HG03025 (cell line): ENCODE results near the gene PHF5A.
A peak's percentile ranks its signal among the peaks of the same experiment; 100 is the strongest.

ENCODE experiments used
- ATAC-seq: cut with Tn5 transposase; IDR thresholded peaks from one replicate; pipeline ENCODE4 v1.9.1; 2021; ENCODE audit warnings: mild to moderate bottlenecking, moderate library complexity; ENCODE audit not compliant: unreplicated experiment, low FRiP score

PHF5A gene

GRCh38 chr22:41468381-41469217, at the start of gene PHF5A, which contains the start of gene ACO2:
TSS of gene PHF5A (minus strand) at chr22:41468692. CDS start at chr22:41468653, 39 bp downstream.
TSS of gene ACO2 (plus strand) at chr22:41469117. CDS start at chr22:41469147, 30 bp downstream.
- ATAC-seq, result peak; percentile 75

- no peak for ATAC-seq
Measured at GRCh38 chr22:41518048-41518347, 49.5 kb upstream of the PHF5A start.

GRCh38 chr22:41517172-41518047, 48.9 kb upstream of the PHF5A start:
- ATAC-seq, result no peak

- no peak for ATAC-seq
Measured at GRCh38 chr22:41516462-41516861, 48.0 kb upstream of the PHF5A start.

GRCh38 chr22:41513391-41513790, 44.9 kb upstream of the PHF5A start:
- no peak for ATAC-seq

GRCh38 chr22:41512421-41513194, 44.1 kb upstream of the PHF5A start:
- no peak for ATAC-seq

GRCh38 chr22:41511521-41511968, 43.1 kb upstream of the PHF5A start:
- ATAC-seq, result no peak

- no peak for ATAC-seq
Measured at GRCh38 chr22:41508770-41509170, 40.3 kb upstream of the PHF5A start.

- no peak for ATAC-seq
Measured at GRCh38 chr22:41507330-41508063, 39.0 kb upstream of the PHF5A start.

GRCh38 chr22:41505511-41506220, 37.2 kb upstream of the PHF5A start:
- no peak for ATAC-seq

GRCh38 chr22:41504816-41505215, 36.3 kb upstream of the PHF5A start:
- no peak for ATAC-seq

GRCh38 chr22:41504397-41504796, 35.9 kb upstream of the PHF5A start:
- no peak for ATAC-seq

GRCh38 chr22:41501209-41501608, 32.7 kb upstream of the PHF5A start:
- no peak for ATAC-seq

GRCh38 chr22:41500303-41500702, 31.8 kb upstream of the PHF5A start:
- no peak for ATAC-seq

- ATAC-seq, result no peak
Measured at GRCh38 chr22:41499624-41500280, 31.3 kb upstream of the PHF5A start.

GRCh38 chr22:41498303-41498835, 29.9 kb upstream of the PHF5A start:
- ATAC-seq, result no peak

- no peak for ATAC-seq
Measured at GRCh38 chr22:41491374-41492100, 23.0 kb upstream of the PHF5A start.
